A673 (cell line): ENCODE results near the gene SEZ6L2.
"Not testable (repeated sequence)": the region's sequence is repeated elsewhere in the genome, so short reads cannot be mapped to it uniquely, and the experiment has no call there.

Source experiments
- CTCF ChIP-seq: fragments of 300-800, 200-600 bp; sonication (generic); conservative IDR thresholded peaks from 2 replicates; pipeline ENCODE4 v1.5.1; 2017; ENCODE audit warnings: low read depth, mild to moderate bottlenecking, antibody characterized with exemption, low read length, moderate library complexity, mixed read lengths
- EZH2 ChIP-seq: fragments of 200-600 bp; sonication (generic); IDR thresholded peaks from 2 replicates; pipeline ENCODE4 v1.6.1; 2017; ENCODE audit warnings: borderline replicate concordance, low read depth, mild to moderate bottlenecking, mixed read lengths, antibody characterized with exemption, low read length; ENCODE audit not compliant: poor library complexity, severe bottlenecking

GRCh38 chr16:29931750-29932149 is 32.4 kb upstream of the SEZ6L2 start:
- TF ChIP-seq EZH2, CTCF: not testable (repeated sequence)
